ENCODE results near the gene CTNNA3. TPM values are rescaled to one million over a fixed set of nuclear protein-coding genes. Genes with fewer than 3 reads are reported as not detected.

Gene CTNNA3
- total and polyA plus RNA-seq, 2 donors (not counting 1 experiment from before 2014, with no cell fraction given): not detected

DNA sequence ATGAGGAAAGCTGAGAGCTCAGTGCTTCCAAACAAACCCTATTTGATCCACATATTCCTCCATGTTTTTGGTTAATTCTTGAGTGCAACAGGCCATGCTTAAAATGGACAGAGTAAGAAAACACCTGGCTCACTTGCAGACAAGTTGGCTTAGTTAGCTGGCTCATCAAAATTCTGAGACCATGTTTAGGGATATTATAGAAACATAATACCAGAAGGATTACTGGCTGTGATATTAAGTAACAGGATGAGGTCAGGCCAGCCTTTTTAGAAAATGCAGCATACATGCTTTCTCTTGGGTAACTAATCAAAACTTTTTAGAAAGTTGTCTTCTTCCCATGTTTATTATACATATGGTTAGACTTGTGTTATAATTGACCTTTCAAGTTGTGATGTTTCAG, 1637.4 kb downstream of the CTNNA3 start:
- no peak for DNase-seq (ENCODE audit: low read depth in 2 of 2)
- H3K27ac ChIP-seq (ENCODE audit: insufficient read depth, low read length): no peak overlapping the region
- H3K36me3 ChIP-seq (ENCODE audit: control insufficient read depth, insufficient read depth, low read length): no peaks in the 10 kb centered on the region
- no peak for TF ChIP-seq EZH2 (IDR thresholded peaks at IDR 0.05; ENCODE audit: low read length, missing control alignments)
- TF ChIP-seq, protein P1, sequence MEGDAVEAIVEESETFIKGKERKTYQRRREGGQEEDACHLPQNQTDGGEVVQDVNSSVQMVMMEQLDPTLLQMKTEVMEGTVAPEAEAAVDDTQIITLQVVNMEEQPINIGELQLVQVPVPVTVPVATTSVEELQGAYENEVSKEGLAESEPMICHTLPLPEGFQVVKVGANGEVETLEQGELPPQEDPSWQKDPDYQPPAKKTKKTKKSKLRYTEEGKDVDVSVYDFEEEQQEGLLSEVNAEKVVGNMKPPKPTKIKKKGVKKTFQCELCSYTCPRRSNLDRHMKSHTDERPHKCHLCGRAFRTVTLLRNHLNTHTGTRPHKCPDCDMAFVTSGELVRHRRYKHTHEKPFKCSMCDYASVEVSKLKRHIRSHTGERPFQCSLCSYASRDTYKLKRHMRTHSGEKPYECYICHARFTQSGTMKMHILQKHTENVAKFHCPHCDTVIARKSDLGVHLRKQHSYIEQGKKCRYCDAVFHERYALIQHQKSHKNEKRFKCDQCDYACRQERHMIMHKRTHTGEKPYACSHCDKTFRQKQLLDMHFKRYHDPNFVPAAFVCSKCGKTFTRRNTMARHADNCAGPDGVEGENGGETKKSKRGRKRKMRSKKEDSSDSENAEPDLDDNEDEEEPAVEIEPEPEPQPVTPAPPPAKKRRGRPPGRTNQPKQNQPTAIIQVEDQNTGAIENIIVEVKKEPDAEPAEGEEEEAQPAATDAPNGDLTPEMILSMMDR (conservative IDR thresholded peaks at IDR 0.05 in 1 of 2, IDR thresholded peaks at IDR 0.05 in 1 of 2; ENCODE audit: low read depth in 1 of 2, low read length in 2 of 2): no peak
- H3K9ac ChIP-seq (ENCODE audit: insufficient read depth, low read length): no peak overlapping the region
- H3K27me3 ChIP-seq (ENCODE audit: control insufficient read depth, insufficient read depth, low read length): no peaks in the 10 kb centered on the region
- H3K4me1 ChIP-seq (ENCODE audit: control insufficient read depth, extremely low read depth, insufficient read depth, low read length): no peaks in the 10 kb centered on the region
- H3K4me2 ChIP-seq (ENCODE audit: extremely low read depth, insufficient read depth, low read length): no peak overlapping the region
- H3K9me3 ChIP-seq (ENCODE audit: control insufficient read depth, insufficient read depth, low read depth, low read length): no peaks in the 10 kb centered on the region
- H3K4me3 ChIP-seq (replicated peaks in 1 of 4; ENCODE audit: control extremely low read depth in 1 of 4, insufficient read depth in 1 of 4, low read depth in 3 of 4, low read length in 4 of 4): no peak overlapping the region
- H4K20me1 ChIP-seq (ENCODE audit: control insufficient read depth, extremely low read depth, insufficient read depth, low read length): no peaks in the 10 kb centered on the region
- no peak overlapping the region for H2AFZ ChIP-seq (ENCODE audit: low read length)
- no peaks in the 10 kb centered on the region for H3K79me2 ChIP-seq (ENCODE audit: control insufficient read depth, insufficient read depth, low read length)

DNA sequence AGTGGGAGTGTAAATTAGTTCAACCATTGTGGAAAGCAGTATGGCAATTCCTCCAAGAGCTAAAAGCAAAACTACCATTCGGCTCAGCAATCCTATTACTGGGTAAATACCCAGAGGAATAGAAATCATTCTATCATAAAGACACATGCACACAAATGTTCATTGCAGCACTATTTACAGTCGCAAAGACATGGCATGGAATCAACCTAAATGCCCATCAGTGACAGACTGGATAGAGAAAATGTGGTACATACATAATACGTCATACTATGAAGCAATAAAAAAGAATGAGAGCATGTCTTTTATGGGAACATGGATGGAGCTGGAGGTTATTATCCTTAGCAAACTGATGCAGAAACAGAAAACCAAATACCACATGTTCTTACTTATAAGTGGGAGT, 1646.7 kb downstream of the CTNNA3 start:
- TF ChIP-seq, protein P1 (conservative IDR thresholded peaks at IDR 0.05 in 1 of 2, IDR thresholded peaks at IDR 0.05 in 1 of 2; ENCODE audit: low read depth in 1 of 2, low read length in 2 of 2): no peak
- TF ChIP-seq EZH2 (IDR thresholded peaks at IDR 0.05; ENCODE audit: low read length, missing control alignments): no peak

DNA sequence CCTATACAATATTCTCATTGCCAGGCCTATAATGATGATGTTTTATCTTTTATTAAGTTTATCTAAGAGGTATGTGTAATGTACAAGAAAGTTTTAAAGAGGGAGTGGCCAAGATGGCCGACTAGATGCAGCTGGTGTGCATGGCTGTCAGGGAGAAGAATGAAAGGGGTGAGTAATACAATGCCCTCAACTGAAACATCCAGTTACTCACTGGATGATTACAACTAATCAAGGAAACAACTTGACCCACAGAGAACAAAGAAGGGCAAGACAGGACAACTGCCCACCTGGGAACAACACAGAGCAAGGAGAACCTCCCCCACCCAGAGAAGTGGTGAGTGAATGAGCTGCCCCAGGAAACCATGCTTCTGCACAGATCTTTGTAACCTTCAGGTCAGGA, 1650.1 kb downstream of the CTNNA3 start:
- no peaks in the 10 kb centered on the region for H4K20me1 ChIP-seq (ENCODE audit: control insufficient read depth, extremely low read depth, insufficient read depth, low read length)
- no peak overlapping the region for H2AFZ ChIP-seq (ENCODE audit: low read length)
- no peak overlapping the region for H3K4me2 ChIP-seq (ENCODE audit: extremely low read depth, insufficient read depth, low read length)
- no peaks in the 10 kb centered on the region for H3K9me3 ChIP-seq (ENCODE audit: control insufficient read depth, insufficient read depth, low read depth, low read length)
- H3K27ac ChIP-seq (ENCODE audit: insufficient read depth, low read length): no peak overlapping the region
- H3K9ac ChIP-seq (ENCODE audit: insufficient read depth, low read length): no peak overlapping the region
- no peaks in the 10 kb centered on the region for H3K79me2 ChIP-seq (ENCODE audit: control insufficient read depth, insufficient read depth, low read length)
- no peaks in the 10 kb centered on the region for H3K27me3 ChIP-seq (ENCODE audit: control insufficient read depth, insufficient read depth, low read length)
- no peaks in the 10 kb centered on the region for H3K4me1 ChIP-seq (ENCODE audit: control insufficient read depth, extremely low read depth, insufficient read depth, low read length)
- H3K36me3 ChIP-seq (ENCODE audit: control insufficient read depth, insufficient read depth, low read length): no peaks in the 10 kb centered on the region
- no peak for TF ChIP-seq EZH2 (IDR thresholded peaks at IDR 0.05; ENCODE audit: low read length, missing control alignments)
- TF ChIP-seq, protein P1 (conservative IDR thresholded peaks at IDR 0.05 in 1 of 2, IDR thresholded peaks at IDR 0.05 in 1 of 2; ENCODE audit: low read depth in 1 of 2, low read length in 2 of 2): no peak
- no peak for DNase-seq (ENCODE audit: low read depth in 2 of 2)
- H3K4me3 ChIP-seq (replicated peaks in 1 of 4; ENCODE audit: control extremely low read depth in 1 of 4, insufficient read depth in 1 of 4, low read depth in 3 of 4, low read length in 4 of 4): no peak overlapping the region

More for the DNA sequence above, 1646.7 kb downstream of the CTNNA3 start:
- no peak overlapping the region for H3K4me3 ChIP-seq (replicated peaks in 1 of 4; ENCODE audit: control extremely low read depth in 1 of 4, insufficient read depth in 1 of 4, low read depth in 3 of 4, low read length in 4 of 4)
- no peaks in the 10 kb centered on the region for H3K79me2 ChIP-seq (ENCODE audit: control insufficient read depth, insufficient read depth, low read length)
- H2AFZ ChIP-seq (ENCODE audit: low read length): no peak overlapping the region
- DNase-seq (ENCODE audit: low read depth in 2 of 2): no peak
- no peaks in the 10 kb centered on the region for H3K4me1 ChIP-seq (ENCODE audit: control insufficient read depth, extremely low read depth, insufficient read depth, low read length)
- H3K9ac ChIP-seq (ENCODE audit: insufficient read depth, low read length): no peak overlapping the region
- no peaks in the 10 kb centered on the region for H3K36me3 ChIP-seq (ENCODE audit: control insufficient read depth, insufficient read depth, low read length)
- no peaks in the 10 kb centered on the region for H4K20me1 ChIP-seq (ENCODE audit: control insufficient read depth, extremely low read depth, insufficient read depth, low read length)
- H3K27me3 ChIP-seq (ENCODE audit: control insufficient read depth, insufficient read depth, low read length): no peaks in the 10 kb centered on the region
- H3K4me2 ChIP-seq (ENCODE audit: extremely low read depth, insufficient read depth, low read length): no peak overlapping the region
- H3K9me3 ChIP-seq (ENCODE audit: control insufficient read depth, insufficient read depth, low read depth, low read length): no peaks in the 10 kb centered on the region
- H3K27ac ChIP-seq (ENCODE audit: insufficient read depth, low read length): no peak overlapping the region
